ENCODE measurements around the gene IRX1.

Gene IRX1

GRCh38 chr5:3650320-3650719 lies 54.7 kb downstream of the IRX1 start:
- no peak for DNase-seq (ENCODE audit: low read depth, low spot score)

GRCh38 chr5:3650868-3651267 lies 55.2 kb downstream of the IRX1 start:
- no peak for DNase-seq (ENCODE audit: low read depth, low spot score)

All from brain pericyte (primary cell).